Activated B cell treated with CpG ODN at 0.5 μM for 24 hours (primary cell): Measurements from ENCODE around the gene GPR155. TPM values are rescaled to one million over a fixed set of nuclear protein-coding genes. Genes with fewer than 3 reads are reported as not detected.
"Not testable (repeated sequence)": the region's sequence is repeated elsewhere in the genome, so short reads cannot be mapped to it uniquely, and the experiment has no call there.

ENCODE experiments used
- ATAC-seq: fragments of 200-7000 bp; cut with Tn5 transposase; one replicate; pipeline ENCODE4 v1.10.0; 2021; ENCODE audit warnings: low read depth, mild to moderate bottlenecking, moderate library complexity
- CTCF ChIA-PET: fragments of 350-600 bp; sonication (Branson Sonifier 250); formaldehyde crosslinking; loops from one replicate; lab custom pipeline; 2021; ENCODE audit warnings: antibody characterized with exemption; lab: Charles Lee
- POLR2A ChIA-PET: fragments of 350-600 bp; sonication (Branson Sonifier 250); formaldehyde crosslinking; loops from one replicate; lab custom pipeline; 2021; ENCODE audit warnings: antibody characterized with exemption; lab: Charles Lee
- DNase-seq: peaks from one replicate; pipeline ENCODE4 v3.0.0; 2022
- H3K27ac Mint-ChIP-seq: one replicate; pipeline ENCODE4 v1.8.0; 2020; ENCODE audit warnings: mixed read lengths
- H3K27me3 Mint-ChIP-seq: one replicate; pipeline ENCODE4 v1.8.0; 2021; ENCODE audit warnings: mixed read lengths
- H3K36me3 Mint-ChIP-seq: one replicate; pipeline ENCODE4 v1.8.0; 2021; ENCODE audit warnings: low read depth, mixed read lengths
- H3K4me1 Mint-ChIP-seq: one replicate; pipeline ENCODE4 v1.8.0; 2021; ENCODE audit warnings: mixed read lengths
- H3K4me3 Mint-ChIP-seq: one replicate; pipeline ENCODE4 v1.8.0; 2020; ENCODE audit warnings: mild to moderate bottlenecking, mixed read lengths
- H3K9me3 Mint-ChIP-seq: one replicate; pipeline ENCODE4 v1.8.0; 2020; ENCODE audit warnings: mixed read lengths
- intact Hi-C: fragments of 100-400 bp; cut with micrococcal nuclease; formaldehyde crosslinking; loops from one replicate; pipeline ENCODE4 v1.15.1; 2024
- total RNA-seq: library from RNA; stranded (reverse); gene quantifications from 2 replicates; pipeline ENCODE4 v1.2.3, GENCODE V29; 2022
- TF ChIP-seq, protein P1 (sequence below): fragments of 200-600 bp; IDR thresholded peaks from one replicate; pipeline ENCODE4 v1.8.0; 2022; ENCODE audit warnings: antibody characterized with exemption, mild to moderate bottlenecking

Gene GPR155
- total RNA-seq, 1 donor from 2014 or later = 2.8 TPM

- POLR2A ChIA-PET = no interaction called here
- no peaks in the 10 kb centered on the region for H3K4me1 Mint-ChIP-seq
- DNase-seq (no peak), ATAC-seq (no peak)
- peaks cover 29% of the 10 kb centered on the region for H3K36me3 Mint-ChIP-seq
- no peak overlapping the region for H3K27ac Mint-ChIP-seq
- H3K9me3 Mint-ChIP-seq = peaks cover 4% of the 10 kb centered on the region
- TF ChIP-seq, protein P1, sequence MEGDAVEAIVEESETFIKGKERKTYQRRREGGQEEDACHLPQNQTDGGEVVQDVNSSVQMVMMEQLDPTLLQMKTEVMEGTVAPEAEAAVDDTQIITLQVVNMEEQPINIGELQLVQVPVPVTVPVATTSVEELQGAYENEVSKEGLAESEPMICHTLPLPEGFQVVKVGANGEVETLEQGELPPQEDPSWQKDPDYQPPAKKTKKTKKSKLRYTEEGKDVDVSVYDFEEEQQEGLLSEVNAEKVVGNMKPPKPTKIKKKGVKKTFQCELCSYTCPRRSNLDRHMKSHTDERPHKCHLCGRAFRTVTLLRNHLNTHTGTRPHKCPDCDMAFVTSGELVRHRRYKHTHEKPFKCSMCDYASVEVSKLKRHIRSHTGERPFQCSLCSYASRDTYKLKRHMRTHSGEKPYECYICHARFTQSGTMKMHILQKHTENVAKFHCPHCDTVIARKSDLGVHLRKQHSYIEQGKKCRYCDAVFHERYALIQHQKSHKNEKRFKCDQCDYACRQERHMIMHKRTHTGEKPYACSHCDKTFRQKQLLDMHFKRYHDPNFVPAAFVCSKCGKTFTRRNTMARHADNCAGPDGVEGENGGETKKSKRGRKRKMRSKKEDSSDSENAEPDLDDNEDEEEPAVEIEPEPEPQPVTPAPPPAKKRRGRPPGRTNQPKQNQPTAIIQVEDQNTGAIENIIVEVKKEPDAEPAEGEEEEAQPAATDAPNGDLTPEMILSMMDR = no peak
- no peak overlapping the region for H3K4me3 Mint-ChIP-seq
- CTCF ChIA-PET = no interaction called here
- intact Hi-C loops = no loop called here
- H3K27me3 Mint-ChIP-seq = no peaks in the 10 kb centered on the region
Measured at GRCh38 chr2:174431902-174432301, 54.9 kb downstream of the GPR155 start.

DNA sequence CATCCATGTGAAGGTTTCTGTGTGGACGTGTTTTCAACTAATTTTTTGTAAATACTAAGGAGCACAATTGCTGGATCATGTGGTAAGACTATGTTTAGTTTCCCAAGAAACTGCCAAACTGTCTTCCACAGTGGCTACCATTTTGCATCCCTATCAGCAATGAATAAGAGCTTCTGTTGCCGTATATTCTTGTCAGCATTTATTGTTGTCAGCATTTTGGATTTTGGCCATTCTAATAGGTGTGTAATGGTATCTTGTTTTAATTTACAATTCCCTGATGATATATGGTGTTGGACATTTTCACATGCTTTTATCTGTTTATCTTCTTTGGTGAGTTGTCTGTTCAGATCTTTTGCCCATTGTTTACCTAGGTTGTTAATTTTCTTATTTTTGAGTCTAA is 56.8 kb downstream of the GPR155 start:
- ChIA-PET POLR2A (no interaction called here), CTCF (interaction anchor here (0.6 kb wide), 1 partner anchor 12 kb away, joined by 3 read pairs; no protein-coding TSS in a partner anchor)
- H3K9me3 Mint-ChIP-seq = peaks cover 4% of the 10 kb centered on the region
- H3K27ac Mint-ChIP-seq = no peak overlapping the region
- H3K36me3 Mint-ChIP-seq = peaks cover 27% of the 10 kb centered on the region
- no peak overlapping the region for H3K4me3 Mint-ChIP-seq
- no peaks in the 10 kb centered on the region for H3K4me1 Mint-ChIP-seq
- DNase-seq (no peak), ATAC-seq (no peak)
- TF ChIP-seq, protein P1 = no peak
- intact Hi-C loops = no loop called here
- no peaks in the 10 kb centered on the region for H3K27me3 Mint-ChIP-seq

GRCh38 chr2:174428214-174428613 is 58.6 kb downstream of the GPR155 start:
- intact Hi-C loops = no loop called here
- DNase-seq (no peak), ATAC-seq (no peak)
- Mint-ChIP-seq H3K9me3 (peaks cover 4% of the 10 kb centered on the region), H3K36me3 (peaks cover 34% of the 10 kb centered on the region), H3K27ac (no peak overlapping the region), H3K4me1 (no peaks in the 10 kb centered on the region), H3K4me3 (no peak overlapping the region), H3K27me3 (no peaks in the 10 kb centered on the region)
- CTCF ChIA-PET = no interaction called here
- POLR2A ChIA-PET = no interaction called here
- TF ChIP-seq, protein P1 = no peak

GRCh38 chr2:174412256-174412655 is 74.6 kb downstream of the GPR155 start:
- POLR2A ChIA-PET = no interaction called here

DNA sequence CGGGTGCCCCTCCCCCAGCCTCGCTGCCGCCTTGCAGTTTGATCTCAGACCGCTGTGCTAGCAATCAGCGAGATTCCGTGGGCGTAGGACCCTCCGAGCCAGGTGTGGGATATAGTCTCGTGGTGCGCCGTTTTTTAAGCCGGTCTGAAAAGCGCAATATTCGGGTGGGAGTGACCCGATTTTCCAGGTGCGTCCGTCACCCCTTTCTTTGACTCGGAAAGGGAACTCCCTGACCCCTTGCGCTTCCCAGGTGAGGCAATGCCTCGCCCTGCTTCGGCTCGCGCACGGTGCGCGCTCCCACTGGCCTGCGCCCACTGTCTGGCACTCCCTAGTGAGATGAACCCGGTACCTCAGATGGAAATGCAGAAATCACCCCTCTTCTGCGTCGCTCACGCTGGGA is 76.8 kb downstream of the GPR155 start:
- POLR2A ChIA-PET, DNase-seq, H3K27me3 Mint-ChIP-seq, CTCF ChIA-PET, H3K9me3 Mint-ChIP-seq, H3K27ac Mint-ChIP-seq, intact Hi-C loops, ATAC-seq, H3K4me3 Mint-ChIP-seq, H3K4me1 Mint-ChIP-seq: not testable (repeated sequence)
- peaks cover 19% of the 10 kb centered on the region for H3K36me3 Mint-ChIP-seq

More at GRCh38 chr2:174412256-174412655, 74.6 kb downstream of the GPR155 start:
- CTCF ChIA-PET = no interaction called here
- Mint-ChIP-seq H3K4me1 (no peaks in the 10 kb centered on the region), H3K9me3 (no peaks in the 10 kb centered on the region), H3K4me3 (no peak overlapping the region), H3K27me3 (no peaks in the 10 kb centered on the region), H3K36me3 (peaks cover 21% of the 10 kb centered on the region), H3K27ac (no peak overlapping the region)
- no peak for DNase-seq
- intact Hi-C loops = no loop called here
- ATAC-seq = no peak
- TF ChIP-seq, protein P1 = no peak

DNA sequence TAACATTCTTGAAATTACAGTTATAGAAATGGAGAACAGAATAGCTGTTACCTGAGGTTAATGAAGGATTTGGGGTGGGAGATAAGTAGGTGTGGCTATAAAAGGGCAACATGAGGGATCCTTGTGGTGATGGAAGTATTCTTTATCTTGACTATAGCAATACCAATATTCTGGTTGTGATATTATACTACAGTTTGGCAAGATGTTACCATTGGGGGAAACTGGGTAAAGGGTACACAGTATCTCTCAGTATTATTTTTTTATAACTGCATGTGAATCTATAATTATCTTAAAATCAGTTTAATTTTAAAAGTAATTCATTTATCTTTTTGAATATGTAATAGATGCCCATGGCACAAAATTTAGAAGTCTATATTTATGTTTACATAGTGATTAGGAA is 83.2 kb downstream of the GPR155 start:
- POLR2A ChIA-PET = no interaction called here
- Mint-ChIP-seq H3K36me3 (peaks cover 29% of the 10 kb centered on the region), H3K27me3 (no peaks in the 10 kb centered on the region), H3K9me3 (no peaks in the 10 kb centered on the region), H3K4me3 (no peak overlapping the region), H3K4me1 (no peaks in the 10 kb centered on the region), H3K27ac (no peak overlapping the region)
- no peak for ATAC-seq
- intact Hi-C loops = no loop called here
- TF ChIP-seq, protein P1 = no peak
- CTCF ChIA-PET = no interaction called here
- DNase-seq = no peak
